Measurements from ENCODE around the gene DACT3. TPM values are rescaled to one million over a fixed set of nuclear protein-coding genes. Genes with fewer than 3 reads are reported as not detected.
A peak's percentile ranks its signal among the peaks of the same experiment; 100 is the strongest.

The DACT3 gene
- total RNA-seq (2014; rRNA removed) (1.9 and 3.1 TPM in 2 replicates), Bru-seq, nascent RNA (percentile 19 among the genes with signal in this experiment), BruChase-seq, experiment 1, labeled RNA remaining after a 6-hour chase (percentile 19 among the genes with signal in this experiment), BruChase-seq, experiment 2, labeled RNA remaining after a 2-hour chase (percentile 21 among the genes with signal in this experiment)
- long read RNA-seq, partial matches to known transcripts = 0 of 1 reads
- long read RNA-seq, other reads (novel, unspliced or antisense) = 0 of 1 reads

- Histone ChIP-seq H3K27ac (ENCODE audit: low read length) (no peak within 1 kb of the TSS), H3K79me2 (ENCODE audit: low read length) (no peaks in the 10 kb centered on the region), H3K4me2 (ENCODE audit: low read length) (peak within 1 kb of the TSS; percentile 92), H3K27me3 (ENCODE audit: low read length) (no peaks in the 10 kb centered on the region), H3K9ac (ENCODE audit: low read length) (no peak within 1 kb of the TSS), H3K36me3 (ENCODE audit: low read depth, low read length) (no peaks in the 10 kb centered on the region), H4K20me1 (ENCODE audit: low read length) (no peaks in the 10 kb centered on the region), H3K9me2 (replicated peaks; ENCODE audit: low read length) (no peaks in the 10 kb centered on the region), H3F3A (ENCODE audit: low read length, unreplicated experiment) (no peaks in the 10 kb centered on the region), H3K4me1 (ENCODE audit: insufficient read depth, low read length) (peaks cover 9% of the 10 kb centered on the region), H3K4me3 (ENCODE audit: low read length) (peak within 1 kb of the TSS; percentile 66), H3K9me3 (ENCODE audit: low read length) (no peaks in the 10 kb centered on the region), H2AFZ (ENCODE audit: low read length) (peak within 1 kb of the TSS; percentile 85)
- no peak for TF ChIP-seq EZH2 (IDR thresholded peaks at IDR 0.05; ENCODE audit: low read length, unreplicated experiment)
- TF ChIP-seq EZH2phosphoT487 (IDR thresholded peaks at IDR 0.05; ENCODE audit: borderline replicate concordance, low read length) = no peak
- TF ChIP-seq CTCF (conservative IDR thresholded peaks at IDR 0.05; ENCODE audit: low read depth, low read length) = no peak
- ChIA-PET CTCF (interaction anchor here (0.7 to 2.2 kb wide), 3 partner anchors 44 to 258 kb away, joined by 7 to 16 read pairs (median 15); no protein-coding TSS in a partner anchor), POLR2A (ENCODE audit: unreplicated experiment) (interaction anchor here (0.5 to 0.6 kb wide), 2 partner anchors 53 to 63 kb away, joined by 5 to 6 read pairs; no protein-coding TSS in a partner anchor)
- intact Hi-C loops (cut with micrococcal nuclease) = no loop called here
- peak; percentile 95 for ATAC-seq
- peak; percentile 97 for DNase-seq
- no TSS peak for BruUV-seq (replicated peaks)
Observed at GRCh38 chr19:46661020-46661731, at the start of gene DACT3. TSS of gene DACT3 (minus strand) at chr19:46661182. CDS start at chr19:46661064, 118 bp downstream.

GRCh38 chr19:46710687-46711086 lies 49.7 kb upstream of the DACT3 start:
- no TSS peak for BruUV-seq (replicated peaks)
- no peaks in the 10 kb centered on the region; the same call in 1 of the 2 replicates for H3K4me1 ChIP-seq (ENCODE audit: insufficient read depth, low read length)
- no peak for ATAC-seq
- H3K4me2 ChIP-seq (ENCODE audit: low read length) = no peak overlapping the region
- intact Hi-C loops (cut with micrococcal nuclease) = no loop called here
- H3K27ac ChIP-seq (ENCODE audit: low read length) = no peak overlapping the region
- no peak overlapping the region for H3K9ac ChIP-seq (ENCODE audit: low read length)
- ChIA-PET CTCF (no interaction called here), POLR2A (ENCODE audit: unreplicated experiment) (no interaction called here)
- H3K9me2 ChIP-seq (replicated peaks; ENCODE audit: low read length) = no peaks in the 10 kb centered on the region
- H4K20me1 ChIP-seq (ENCODE audit: low read length) = no peaks in the 10 kb centered on the region
- peaks cover 13% of the 10 kb centered on the region for H3K79me2 ChIP-seq (ENCODE audit: low read length)
- H3F3A ChIP-seq (ENCODE audit: low read length, unreplicated experiment) = no peaks in the 10 kb centered on the region
- no peaks in the 10 kb centered on the region for H3K27me3 ChIP-seq (ENCODE audit: low read length)
- H3K36me3 ChIP-seq (ENCODE audit: low read depth, low read length) = no peaks in the 10 kb centered on the region
- no peak overlapping the region for H3K4me3 ChIP-seq (ENCODE audit: low read length)
- TF ChIP-seq CTCF (conservative IDR thresholded peaks at IDR 0.05; ENCODE audit: low read depth, low read length) (no peak), EZH2 (IDR thresholded peaks at IDR 0.05; ENCODE audit: low read length, unreplicated experiment) (no peak), EZH2phosphoT487 (IDR thresholded peaks at IDR 0.05; ENCODE audit: borderline replicate concordance, low read length) (no peak)
- no peaks in the 10 kb centered on the region for H3K9me3 ChIP-seq (ENCODE audit: low read length)
- H2AFZ ChIP-seq (ENCODE audit: low read length) = no peak overlapping the region
- no peak for DNase-seq
